Measurements from ENCODE around the gene NDUFB2.
"Not testable (repeated sequence)": the region's sequence is repeated elsewhere in the genome, so short reads cannot be mapped to it uniquely, and the experiment has no call there.

NDUFB2 gene

DNA sequence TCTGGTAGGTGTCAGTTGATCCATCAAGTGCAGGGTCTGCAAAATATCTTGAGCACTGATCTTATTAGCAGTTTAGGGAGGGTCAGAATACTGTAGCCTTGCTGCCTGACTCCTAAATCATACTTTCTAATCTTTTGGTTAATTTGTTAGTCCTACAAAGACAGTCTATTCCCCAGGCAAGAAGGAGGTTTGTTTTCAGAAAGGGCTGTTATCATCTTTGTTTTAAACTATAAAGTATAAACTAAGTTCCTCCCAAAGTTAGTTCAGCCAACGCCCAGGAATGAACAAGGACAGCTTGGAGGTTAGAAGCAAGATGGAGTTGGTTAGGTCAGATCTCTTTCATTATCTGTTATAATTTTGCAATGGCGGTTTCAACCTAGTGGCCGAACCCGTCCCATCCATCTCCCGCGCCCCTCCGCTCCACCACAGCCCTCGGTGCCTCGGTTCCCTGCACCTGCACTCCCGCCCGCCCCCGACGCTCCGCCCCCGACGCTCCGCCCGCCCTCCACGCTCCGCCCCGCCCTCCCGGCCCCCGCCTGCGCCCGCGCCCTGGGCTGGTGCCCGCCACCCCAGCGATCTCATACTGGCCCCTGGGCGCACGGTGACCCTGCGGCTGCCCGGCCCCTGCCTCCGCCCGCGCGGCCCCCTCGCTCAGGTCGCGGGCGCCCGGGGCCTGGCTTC lies 24.0 kb upstream of the NDUFB2 start, which contains the start of gene ADCK2:
ADCK2 (plus strand) TSS at position 564 of the 681 bp plus-strand sequence. CDS start 386 bp downstream, outside the sequence.
- no peak for DNase-seq (ENCODE audit: low read depth)

- no peak for DNase-seq (ENCODE audit: low read depth)
Observed at GRCh38 chr7:140673063-140673773, 23.3 kb upstream of the NDUFB2 start.

DNA sequence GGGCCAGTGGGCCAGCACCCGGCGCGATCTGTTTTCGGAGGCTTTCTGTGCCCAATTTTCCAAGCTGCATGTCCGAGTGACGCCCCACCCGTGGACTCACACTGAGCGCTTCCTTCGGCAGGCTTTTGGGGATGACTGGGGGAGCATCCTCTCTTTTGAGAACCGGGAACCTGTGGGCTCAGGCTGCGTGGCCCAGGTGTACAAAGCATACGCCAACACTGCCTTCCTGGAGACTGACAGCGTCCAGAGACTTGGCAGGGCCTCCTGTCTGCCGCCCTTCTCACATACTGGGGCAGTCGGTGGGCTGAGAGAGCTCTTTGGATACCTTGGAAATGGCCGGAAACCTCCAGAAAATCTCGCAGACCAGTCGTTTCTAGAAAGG lies 22.7 kb upstream of the NDUFB2 start:
- no peak for DNase-seq (ENCODE audit: low read depth)

DNA sequence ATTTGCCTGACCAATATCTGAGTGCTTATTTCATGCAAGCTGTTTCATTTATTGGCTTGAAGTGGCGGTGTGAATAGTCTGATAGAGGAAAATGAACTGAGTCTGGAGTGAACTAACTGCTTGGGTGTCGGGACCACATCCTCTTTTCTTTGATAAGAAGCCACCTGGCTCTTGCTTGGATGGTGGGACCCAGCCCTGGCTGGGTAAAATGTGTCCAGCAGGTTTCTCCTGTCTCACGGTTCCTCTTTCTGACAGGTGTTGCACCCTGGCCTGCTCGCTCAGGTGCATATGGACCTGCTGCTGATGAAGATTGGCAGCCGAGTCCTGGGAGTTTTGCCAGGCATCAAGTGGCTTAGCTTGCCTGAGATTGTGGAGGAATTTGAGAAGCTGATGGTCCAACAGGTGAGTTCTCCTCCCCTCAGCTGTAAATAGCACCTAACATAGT lies 22.1 kb upstream of the NDUFB2 start:
- no peak for DNase-seq (ENCODE audit: low read depth)

DNA sequence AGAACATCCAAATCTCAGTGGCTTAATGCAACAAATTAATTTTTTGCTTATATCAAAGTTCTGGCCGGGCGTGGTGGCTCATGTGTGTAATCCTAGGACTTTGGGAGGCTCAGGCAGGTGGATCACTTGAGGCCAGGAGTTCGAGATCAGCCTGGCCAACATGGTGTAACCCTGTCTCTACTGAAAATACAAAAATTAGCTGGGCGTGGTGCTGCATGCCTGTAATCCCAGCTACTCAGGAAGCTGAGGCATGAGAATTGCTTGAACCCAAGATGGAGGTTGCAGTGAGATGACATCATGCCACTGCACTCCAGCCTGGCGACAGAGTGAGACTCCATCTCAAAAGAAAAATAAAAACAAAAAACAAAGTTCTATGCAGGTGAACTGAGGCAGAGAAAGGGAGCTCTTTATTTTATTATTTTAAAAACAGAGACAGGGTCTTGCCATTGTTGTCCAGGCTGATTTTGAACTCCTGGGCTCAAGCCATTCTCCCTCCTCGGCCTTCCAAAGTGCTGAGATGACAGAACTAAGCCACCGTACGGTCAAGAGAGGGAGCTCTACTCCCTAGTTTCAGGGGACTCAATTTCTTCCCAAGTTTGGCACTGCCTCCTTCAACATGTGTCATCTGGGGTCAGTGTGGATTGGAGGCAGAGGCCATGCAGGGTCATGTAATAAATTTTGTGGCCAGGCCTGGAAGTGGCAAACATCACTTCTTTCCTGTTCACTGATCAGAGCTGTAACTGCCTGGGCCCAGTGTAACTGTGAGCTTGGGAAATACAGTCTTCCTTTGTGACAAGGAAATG lies 21.4 kb upstream of the NDUFB2 start:
- no peak for DNase-seq (ENCODE audit: low read depth)

GRCh38 chr7:140675726-140676125 lies 20.8 kb upstream of the NDUFB2 start:
- DNase-seq (ENCODE audit: low read depth), result no peak

DNA sequence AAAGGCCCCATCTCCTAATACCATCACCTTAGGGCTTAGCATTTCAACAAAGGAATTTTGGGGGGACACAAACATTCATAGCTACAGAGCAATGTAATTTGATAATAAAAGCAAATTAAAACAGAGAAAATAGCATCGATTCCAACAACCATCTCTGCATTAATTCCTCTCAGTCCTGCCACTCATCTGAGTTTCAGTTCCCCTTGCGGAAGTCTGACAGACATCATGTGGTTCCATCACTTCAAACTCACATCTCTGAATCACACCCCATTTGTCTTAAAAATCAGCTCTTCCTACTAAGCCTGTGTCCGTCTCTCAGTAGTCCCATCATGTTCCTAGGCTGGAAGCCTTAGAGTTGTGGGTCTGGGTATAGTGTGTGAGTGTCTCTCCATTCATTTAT lies 20.2 kb upstream of the NDUFB2 start:
- no peak for DNase-seq (ENCODE audit: low read depth)

- not testable (repeated sequence) for DNase-seq (ENCODE audit: low read depth)
Observed at GRCh38 chr7:140676956-140677355, 19.6 kb upstream of the NDUFB2 start.

DNA sequence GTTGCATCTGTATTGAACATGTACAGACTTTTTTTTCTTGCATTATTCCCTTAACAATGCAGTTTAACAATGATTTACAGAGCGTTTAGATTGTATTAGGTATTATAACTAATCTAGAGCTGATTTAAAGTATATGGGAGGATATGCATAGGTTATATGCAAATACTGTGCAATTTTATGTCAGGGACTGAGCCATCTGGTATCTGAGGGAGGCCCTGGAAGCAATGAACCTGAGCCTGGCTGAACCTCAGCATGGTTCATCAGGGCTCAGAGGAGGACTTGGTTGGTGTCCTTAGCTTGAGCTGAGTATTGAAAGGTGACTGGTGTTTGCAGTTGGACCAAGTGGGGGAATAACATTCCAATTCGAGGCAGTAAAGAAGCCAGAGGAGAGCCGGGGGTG lies 19.0 kb upstream of the NDUFB2 start:
- no peak for DNase-seq (ENCODE audit: low read depth)

GRCh38 chr7:140678081-140678815 lies 18.3 kb upstream of the NDUFB2 start:
- no peak for DNase-seq (ENCODE audit: low read depth)

DNA sequence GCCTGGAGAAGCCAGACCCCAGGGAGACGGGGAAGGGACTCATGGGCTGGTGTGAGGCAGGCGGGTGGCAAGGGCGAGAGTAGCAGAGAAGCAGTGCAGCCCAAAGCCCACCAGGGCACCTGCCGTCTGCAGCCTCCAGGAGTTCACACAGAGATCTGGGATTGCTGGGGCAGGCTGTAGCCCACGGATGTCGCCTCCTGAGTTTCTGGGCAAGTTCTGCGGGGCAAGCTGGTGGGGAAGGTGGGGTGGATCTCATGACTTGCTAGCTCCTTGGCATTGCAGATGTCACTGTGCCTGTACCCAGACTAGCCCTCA lies 17.7 kb upstream of the NDUFB2 start:
- no peak for DNase-seq (ENCODE audit: low read depth)

- no peak for DNase-seq (ENCODE audit: low read depth)
Observed at GRCh38 chr7:140679186-140679585, 17.3 kb upstream of the NDUFB2 start.

DNA sequence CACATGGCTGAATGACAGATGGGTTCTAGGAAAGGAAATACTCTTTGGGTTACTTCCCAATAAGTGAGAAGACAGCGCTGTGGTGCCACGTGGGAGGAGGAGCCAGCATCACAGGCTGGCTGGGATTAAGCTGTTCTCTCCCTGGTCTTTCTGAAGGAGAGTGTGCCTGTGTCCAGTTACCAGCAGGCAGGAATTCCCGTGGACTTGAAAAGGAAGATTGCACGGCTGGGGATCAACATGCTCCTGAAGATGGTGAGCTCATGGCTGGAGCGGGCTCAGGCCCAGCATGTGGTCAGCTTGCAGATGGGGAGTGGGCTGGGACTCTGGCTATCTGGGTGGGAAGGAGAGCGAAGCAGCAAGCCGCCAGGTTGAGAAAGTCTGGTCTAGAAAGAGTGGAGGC lies 15.6 kb upstream of the NDUFB2 start:
- DNase-seq (ENCODE audit: low read depth), result no peak

DNA sequence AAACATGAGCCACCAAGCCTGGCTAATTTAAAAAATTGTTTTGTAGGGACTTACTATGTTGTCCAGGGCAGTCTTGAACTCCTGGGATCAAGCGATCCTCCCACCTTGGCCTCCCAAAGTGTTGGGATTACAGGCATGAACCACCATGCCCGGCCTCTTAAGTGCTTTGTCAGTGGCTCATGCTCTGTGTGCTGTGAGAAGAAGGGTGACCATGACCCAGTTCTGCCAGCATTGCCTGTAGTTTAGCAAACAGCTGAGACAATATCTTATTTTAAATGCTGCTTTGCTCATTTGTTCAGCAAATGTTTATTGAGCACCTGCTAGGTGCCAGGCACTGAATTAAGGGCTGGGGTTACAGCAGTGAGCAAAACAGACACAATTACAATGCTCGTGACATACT lies 14.7 kb upstream of the NDUFB2 start:
- DNase-seq (ENCODE audit: low read depth), result no peak

DNA sequence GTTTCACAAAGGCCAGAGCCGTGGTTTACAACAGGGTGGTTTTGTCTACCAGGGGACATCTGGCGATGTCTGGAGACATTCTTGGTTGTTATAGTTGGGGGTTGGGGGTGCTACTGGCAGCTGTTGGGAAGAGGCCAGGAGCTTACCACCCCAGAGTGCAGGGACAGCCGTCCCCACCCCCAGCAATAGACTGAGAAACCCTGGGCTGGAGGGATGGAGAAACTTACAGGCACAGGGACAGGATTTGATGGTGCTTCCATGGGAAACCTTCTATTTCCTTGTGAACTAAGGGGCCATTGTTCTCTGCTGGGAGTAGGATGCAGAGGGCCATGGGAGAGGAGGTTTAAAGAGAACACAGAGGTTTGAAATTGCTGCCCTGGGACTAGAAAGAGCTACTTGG lies 12.9 kb upstream of the NDUFB2 start:
- no peak for DNase-seq (ENCODE audit: low read depth)

GRCh38 chr7:140684066-140684950 lies 12.2 kb upstream of the NDUFB2 start:
- DNase-seq (ENCODE audit: low read depth), result no peak

DNA sequence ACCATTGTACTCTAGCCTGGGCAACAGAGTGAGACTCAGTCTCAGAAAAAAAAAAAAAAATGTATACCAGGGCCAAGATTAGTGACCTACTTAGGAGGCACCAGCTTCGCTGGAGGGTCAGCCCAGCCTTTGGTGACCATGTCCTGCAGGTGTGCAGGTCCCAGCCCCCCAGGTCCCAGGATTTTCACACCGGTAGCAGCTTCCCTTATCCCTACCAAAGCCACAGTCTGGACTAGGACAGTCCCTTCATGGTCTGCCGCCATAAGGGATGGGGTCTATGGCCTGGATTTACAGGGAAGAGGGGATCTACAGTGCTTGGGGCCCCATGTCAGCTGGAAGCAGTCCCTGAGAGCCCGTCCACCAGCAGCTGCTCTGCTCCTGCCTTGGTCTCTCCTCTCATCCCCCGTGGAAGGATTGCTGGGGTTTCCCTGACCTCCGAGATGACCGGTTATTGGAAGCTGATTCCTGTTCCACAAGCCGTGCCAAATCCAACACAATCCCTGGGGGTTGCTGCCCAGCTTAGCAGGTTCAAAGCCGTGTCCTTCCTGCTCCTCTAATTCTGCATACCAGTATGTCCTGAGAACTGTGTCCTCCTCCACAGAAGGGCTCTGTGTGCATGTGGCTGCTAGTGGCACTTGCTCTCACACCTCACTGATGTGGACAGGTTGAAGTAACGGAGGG lies 11.0 kb upstream of the NDUFB2 start:
- no peak for DNase-seq (ENCODE audit: low read depth)

DNA sequence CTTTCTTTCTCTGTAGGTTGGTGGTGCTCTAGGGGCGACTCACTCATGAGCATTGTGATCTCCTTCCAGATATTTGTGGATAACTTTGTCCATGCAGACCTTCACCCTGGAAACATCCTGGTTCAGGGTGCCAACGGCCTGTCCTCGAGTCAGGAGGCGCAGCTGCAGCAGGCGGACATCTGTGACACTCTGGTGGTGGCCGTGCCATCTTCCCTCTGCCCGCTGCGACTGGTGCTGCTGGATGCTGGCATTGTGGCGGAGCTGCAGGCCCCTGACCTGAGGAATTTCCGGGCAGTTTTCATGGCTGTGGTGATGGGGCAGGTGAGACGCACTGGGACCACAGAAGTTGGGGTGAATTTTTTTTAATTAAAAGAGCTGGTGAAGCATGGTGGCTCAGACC lies 9.6 kb upstream of the NDUFB2 start:
- no peak for DNase-seq (ENCODE audit: low read depth)

- no peak for DNase-seq (ENCODE audit: low read depth)
Observed at GRCh38 chr7:140688341-140688740, 8.2 kb upstream of the NDUFB2 start.

DNA sequence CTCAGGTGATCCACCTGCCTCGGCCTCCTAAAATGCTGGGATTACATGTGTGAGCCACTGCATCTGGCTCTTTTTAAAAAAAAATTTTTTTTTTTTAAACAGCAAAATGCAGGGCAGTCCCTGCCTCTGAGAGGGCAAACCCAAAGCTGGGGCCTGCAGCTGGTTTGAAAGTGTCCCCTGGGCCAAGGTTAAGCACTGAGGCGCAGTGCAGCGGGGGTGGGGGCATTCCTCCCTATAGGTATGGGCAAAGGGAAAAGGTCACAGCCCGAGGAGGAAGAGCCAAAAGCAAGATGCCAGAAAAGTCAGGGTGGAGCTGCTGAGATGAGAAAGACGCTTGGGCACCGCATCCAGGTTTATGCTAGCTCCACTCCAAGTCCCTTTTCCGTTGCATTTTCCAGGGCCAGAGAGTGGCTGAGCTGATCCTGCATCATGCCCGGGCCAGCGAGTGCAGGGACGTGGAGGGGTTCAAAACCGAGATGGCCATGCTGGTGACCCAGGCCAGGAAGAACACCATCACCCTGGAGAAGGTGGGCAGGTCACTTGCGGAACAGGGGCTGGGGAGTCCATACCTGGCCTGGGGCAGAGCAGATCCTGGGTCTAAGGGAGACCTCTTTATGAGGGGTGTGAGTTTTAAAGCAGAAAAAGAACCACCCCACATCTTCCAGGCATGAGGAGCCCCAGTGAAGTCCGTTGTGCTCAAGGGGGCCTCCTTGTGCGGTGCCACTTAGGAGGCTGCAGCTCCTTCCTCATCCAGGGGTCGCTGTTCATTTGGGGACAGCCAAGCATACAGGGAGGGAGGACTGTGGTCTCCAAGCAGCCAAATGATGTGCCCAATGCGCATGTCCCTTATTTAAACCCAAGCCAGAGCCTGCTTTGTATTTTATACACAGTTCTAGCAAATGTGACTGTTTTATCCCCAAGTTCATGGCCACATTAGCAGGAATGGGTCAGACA lies 7.0 kb upstream of the NDUFB2 start:
- DNase-seq (ENCODE audit: low read depth), result no peak

All from CMK (cell line).